Neural cell (in vitro differentiated cells): ENCODE measurements around the gene DYNLT2.

ENCODE experiments used
- POLR2AphosphoS5 ChIP-seq: IDR thresholded peaks from 2 replicates; pipeline ENCODE4 v1.6.1; 2012
- REST ChIP-seq: IDR thresholded peaks from 2 replicates; pipeline ENCODE4 v1.6.1; 2012; ENCODE audit warnings: borderline replicate concordance
- TF ChIP-seq, protein P1 (sequence below): fragments of 450-650 bp; IDR thresholded peaks from 2 replicates; pipeline ENCODE4 v1.5.1; 2014; ENCODE audit warnings: antibody characterized with exemption, mild to moderate bottlenecking, moderate library complexity; ENCODE audit not compliant: poor library complexity, severe bottlenecking

DNA sequence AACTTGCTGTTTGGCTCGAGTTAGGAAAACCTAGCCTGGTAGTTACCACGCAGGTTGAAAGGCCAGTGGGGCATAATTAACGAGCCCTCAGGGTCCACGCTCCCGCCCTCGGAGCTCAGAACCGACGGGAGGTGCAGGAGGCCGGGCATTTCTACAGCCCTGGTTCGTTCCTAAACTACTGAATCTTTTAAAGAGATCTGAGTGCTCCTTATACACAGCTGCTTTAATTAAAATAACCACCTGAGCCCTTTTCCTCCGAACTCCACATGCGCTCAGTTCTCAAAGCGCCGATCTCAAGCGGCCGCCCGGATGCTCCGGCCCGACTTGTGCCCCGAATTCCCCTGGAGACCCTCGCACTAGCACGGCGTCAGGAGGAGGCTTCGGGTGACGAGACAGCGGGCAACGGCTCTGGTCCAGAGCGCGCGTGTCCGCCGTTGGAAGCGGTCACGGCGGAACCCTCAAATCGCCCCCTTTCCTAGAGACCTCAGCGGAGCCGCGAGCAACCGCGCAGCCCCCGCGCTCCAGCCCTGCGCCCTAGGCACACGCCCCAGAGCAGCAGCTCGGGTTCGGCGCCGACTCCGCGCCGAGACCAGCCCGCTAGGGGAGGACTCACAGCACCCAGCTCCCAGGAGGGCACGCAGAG is 49.9 kb downstream of the DYNLT2 start:
- TF ChIP-seq, protein P1, sequence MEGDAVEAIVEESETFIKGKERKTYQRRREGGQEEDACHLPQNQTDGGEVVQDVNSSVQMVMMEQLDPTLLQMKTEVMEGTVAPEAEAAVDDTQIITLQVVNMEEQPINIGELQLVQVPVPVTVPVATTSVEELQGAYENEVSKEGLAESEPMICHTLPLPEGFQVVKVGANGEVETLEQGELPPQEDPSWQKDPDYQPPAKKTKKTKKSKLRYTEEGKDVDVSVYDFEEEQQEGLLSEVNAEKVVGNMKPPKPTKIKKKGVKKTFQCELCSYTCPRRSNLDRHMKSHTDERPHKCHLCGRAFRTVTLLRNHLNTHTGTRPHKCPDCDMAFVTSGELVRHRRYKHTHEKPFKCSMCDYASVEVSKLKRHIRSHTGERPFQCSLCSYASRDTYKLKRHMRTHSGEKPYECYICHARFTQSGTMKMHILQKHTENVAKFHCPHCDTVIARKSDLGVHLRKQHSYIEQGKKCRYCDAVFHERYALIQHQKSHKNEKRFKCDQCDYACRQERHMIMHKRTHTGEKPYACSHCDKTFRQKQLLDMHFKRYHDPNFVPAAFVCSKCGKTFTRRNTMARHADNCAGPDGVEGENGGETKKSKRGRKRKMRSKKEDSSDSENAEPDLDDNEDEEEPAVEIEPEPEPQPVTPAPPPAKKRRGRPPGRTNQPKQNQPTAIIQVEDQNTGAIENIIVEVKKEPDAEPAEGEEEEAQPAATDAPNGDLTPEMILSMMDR: no peak
- TF ChIP-seq POLR2AphosphoS5 (no peak), REST (no peak)
